ENCODE data around the gene ST6GALNAC5.
A peak's percentile ranks its signal among the peaks of the same experiment; 100 is the strongest.
"Not testable (repeated sequence)": the region's sequence is repeated elsewhere in the genome, so short reads cannot be mapped to it uniquely, and the experiment has no call there.

ST6GALNAC5 gene

GRCh38 chr1:76868154-76868882 lies 1.0 kb downstream of the ST6GALNAC5 start:
- DNase-seq, result no peak

- no peak for DNase-seq
Measured at GRCh38 chr1:76868916-76869315, 1.6 kb downstream of the ST6GALNAC5 start.

- no peak for DNase-seq
Measured at GRCh38 chr1:76870037-76870436, 2.8 kb downstream of the ST6GALNAC5 start.

- no peak for DNase-seq
Measured at GRCh38 chr1:76871355-76871974, 4.2 kb downstream of the ST6GALNAC5 start.

- no peak for DNase-seq
Measured at GRCh38 chr1:76872944-76873343, 5.7 kb downstream of the ST6GALNAC5 start.

GRCh38 chr1:76876655-76877395 lies 9.5 kb downstream of the ST6GALNAC5 start:
- no peak for DNase-seq

GRCh38 chr1:76879014-76879413 lies 11.7 kb downstream of the ST6GALNAC5 start:
- not testable (repeated sequence) for DNase-seq

- no peak for DNase-seq
Measured at GRCh38 chr1:76881762-76882161, 14.5 kb downstream of the ST6GALNAC5 start.

GRCh38 chr1:76891931-76892622 lies 24.8 kb downstream of the ST6GALNAC5 start:
- no peak for DNase-seq

- DNase-seq, result no peak
Measured at GRCh38 chr1:76892675-76893074, 25.4 kb downstream of the ST6GALNAC5 start.

- peak; percentile 7 for DNase-seq
Measured at GRCh38 chr1:76901158-76901767, 34.0 kb downstream of the ST6GALNAC5 start.

GRCh38 chr1:76905876-76906595 lies 38.8 kb downstream of the ST6GALNAC5 start:
- no peak for DNase-seq

GRCh38 chr1:76909311-76909710 lies 42.0 kb downstream of the ST6GALNAC5 start:
- no peak for DNase-seq

- no peak for DNase-seq
Measured at GRCh38 chr1:76919085-76919484, 51.8 kb downstream of the ST6GALNAC5 start.

GRCh38 chr1:76921590-76921989 lies 54.3 kb downstream of the ST6GALNAC5 start:
- DNase-seq, result no peak

- DNase-seq, result no peak
Measured at GRCh38 chr1:76925825-76926224, 58.5 kb downstream of the ST6GALNAC5 start.

GRCh38 chr1:76928522-76928921 lies 61.2 kb downstream of the ST6GALNAC5 start:
- DNase-seq, result no peak

GRCh38 chr1:76929136-76929535 lies 61.9 kb downstream of the ST6GALNAC5 start:
- DNase-seq, result no peak

- DNase-seq, result no peak
Measured at GRCh38 chr1:76933847-76934815, 66.9 kb downstream of the ST6GALNAC5 start.

- no peak for DNase-seq
Measured at GRCh38 chr1:76938304-76938703, 71.0 kb downstream of the ST6GALNAC5 start.
